Endodermal cell (in vitro differentiated cells): ENCODE results near the gene COX7A2L. TPM values are rescaled to one million over a fixed set of nuclear protein-coding genes. Genes with fewer than 3 reads are reported as not detected.

Experiments used
- DNase-seq: peaks from one replicate; pipeline ENCODE4 v3.0.0-alpha.2; 2017
- H3K27ac ChIP-seq: 2 replicates; pipeline ENCODE4 v1.5.1; 2013; ENCODE audit warnings: mild to moderate bottlenecking, low read depth, low read length, moderate library complexity
- H3K27me3 ChIP-seq: 2 replicates; pipeline ENCODE4 v1.6.1; 2013; ENCODE audit warnings: mild to moderate bottlenecking, low read length, moderate library complexity; ENCODE audit not compliant: insufficient read depth, control insufficient read depth, poor library complexity, severe bottlenecking
- H3K36me3 ChIP-seq: 2 replicates; pipeline ENCODE4 v1.7.0; 2013; ENCODE audit warnings: mild to moderate bottlenecking, low read length, moderate library complexity; ENCODE audit not compliant: control insufficient read depth, insufficient read depth
- H3K4me1 ChIP-seq: one replicate; pipeline ENCODE4 v1.7.0; 2013; ENCODE audit warnings: low read length; ENCODE audit not compliant: control insufficient read depth, insufficient read depth
- H3K4me3 ChIP-seq: 2 replicates; pipeline ENCODE4 v1.5.1; 2013; ENCODE audit warnings: mild to moderate bottlenecking, low read length, moderate library complexity
- H3K9ac ChIP-seq: 2 replicates; pipeline ENCODE4 v1.6.1; 2013; ENCODE audit warnings: mild to moderate bottlenecking, low read length, moderate library complexity; ENCODE audit not compliant: poor library complexity, severe bottlenecking; ENCODE audit errors: extremely low read depth
- H3K9me3 ChIP-seq: 2 replicates; pipeline ENCODE4 v1.6.1; 2013; ENCODE audit warnings: mild to moderate bottlenecking, low read length, moderate library complexity; ENCODE audit not compliant: control insufficient read depth
- H3K27ac Mint-ChIP-seq: 2 replicates; pipeline ENCODE4 v1.8.0; 2020; ENCODE audit warnings: mixed read lengths
- H3K27me3 Mint-ChIP-seq: 2 replicates; pipeline ENCODE4 v1.8.0; 2021; ENCODE audit warnings: mild to moderate bottlenecking, mixed read lengths; ENCODE audit not compliant: insufficient read depth
- H3K36me3 Mint-ChIP-seq: 2 replicates; pipeline ENCODE4 v1.8.0; 2020; ENCODE audit warnings: low read depth, mixed read lengths
- H3K4me1 Mint-ChIP-seq: 2 replicates; pipeline ENCODE4 v1.8.0; 2020; ENCODE audit warnings: mixed read lengths
- H3K4me3 Mint-ChIP-seq: 2 replicates; pipeline ENCODE4 v1.8.0; 2020; ENCODE audit warnings: mild to moderate bottlenecking, moderate library complexity, mixed read lengths
- H3K9me3 Mint-ChIP-seq: 2 replicates; pipeline ENCODE4 v1.8.0; 2020; ENCODE audit warnings: mild to moderate bottlenecking, mixed read lengths
- CTCF ChIP-seq: fragments of 200-600 bp; sonication (generic); conservative IDR thresholded peaks from 2 replicates; pipeline ENCODE4 v1.5.0; 2021; ENCODE audit warnings: antibody characterized with exemption, mild to moderate bottlenecking
- WGBS, 2 experiments: methylation state at CpG; one replicate each; pipeline versions ENCODE4 v1.1.5 to v1.1.7; 2013; ENCODE audit warnings: missing lambda C conversion rate in 2 of 2, mixed read lengths in 1 of 2; ENCODE audit not compliant: insufficient coverage in 1 of 2, insufficient read length in 1 of 2; 5-methylcytosine and 5-hydroxymethylcytosine counted together
- long read RNA-seq, 4 experiments: library from polyadenylated mRNA in 2 of 4; library from RNA in 1 of 4; library from capped mRNA in 1 of 4; stranded (forward) in 3 of 4; unstranded in 1 of 4; transcript quantifications; one replicate each; pipeline ENCODE4 v2.0.0, GENCODE V29; 2020 to 2021; ENCODE audit warnings: inconsistent platforms in 1 of 4
- polyA plus RNA-seq, 2 experiments: library from polyadenylated mRNA; stranded (reverse); fragments of 50-300 nt; gene quantifications; one replicate each; pipeline ENCODE4 v1.2.3, GENCODE V29; 2013
- total RNA-seq, 2 donors: library from RNA; stranded (reverse); fragmentation: NEBNext Ultra II Directional in 1 of 2; extraction: Animal tissue kit (Norgen Biotek cat#: 25700) in 1 of 2; gene quantifications; 2 replicates in 1 of 2; 3 replicates in 1 of 2; pipeline ENCODE4 v1.2.1, GENCODE V29; 2021

COX7A2L gene
- total RNA-seq, result 100 to 1,000 TPM; 113 to 117 TPM
- polyA plus RNA-seq (2013, experiment 1 of 2), result 150 TPM
- 134 TPM for polyA plus RNA-seq (2013, experiment 2 of 2)
- long read RNA-seq, experiment 1, transcript COX7A2L-201 (3 exons, 1,112 nt), result major isoform, 88 of 101 reads
- long read RNA-seq, experiment 1, partial matches to known transcripts, result 1 of 101 reads
- long read RNA-seq, experiment 1, other reads (novel, unspliced or antisense), result 12 of 101 reads
- long read RNA-seq, experiment 2, transcript COX7A2L-201 (3 exons, 1,112 nt), result major isoform, 192 of 201 reads
- long read RNA-seq, experiment 2, partial matches to known transcripts, result 1 of 201 reads
- long read RNA-seq, experiment 2, other reads (novel, unspliced or antisense), result 8 of 201 reads
- long read RNA-seq, experiment 3, transcript COX7A2L-201 (3 exons, 1,112 nt), result major isoform, 344 of 349 reads
- long read RNA-seq, experiment 3, partial matches to known transcripts, result 0 of 349 reads
- long read RNA-seq, experiment 3, other reads (novel, unspliced or antisense), result 4 of 349 reads
- long read RNA-seq, experiment 4, transcript COX7A2L-201 (3 exons, 1,112 nt), result major isoform, 967 of 980 reads
- long read RNA-seq, experiment 4, partial matches to known transcripts, result 0 of 980 reads
- long read RNA-seq, experiment 4, other reads (novel, unspliced or antisense), result 13 of 980 reads

- Histone ChIP-seq H3K4me3 (peak within 1 kb of the TSS; percentile 91), H3K4me1 (no peaks in the 10 kb centered on the region), H3K9me3 (no peaks in the 10 kb centered on the region), H3K27ac (peak within 1 kb of the TSS; percentile 98), H3K36me3 (no peaks in the 10 kb centered on the region), H3K9ac (peak within 1 kb of the TSS; percentile 93), H3K27me3 (no peaks in the 10 kb centered on the region)
- WGBS, 2 experiments, result 0% methylated on average over 25 to 61 of the region's 61 CpGs
- H3K36me3 Mint-ChIP-seq, result no peaks in the 10 kb centered on the region
- no peaks in the 10 kb centered on the region for H3K27me3 Mint-ChIP-seq
- peak; percentile 99 for DNase-seq
- H3K4me3 Mint-ChIP-seq, result peak within 1 kb of the TSS; percentile 96
- no peaks in the 10 kb centered on the region for H3K9me3 Mint-ChIP-seq
- no peak for TF ChIP-seq CTCF
- H3K4me1 Mint-ChIP-seq, result peaks cover 24% of the 10 kb centered on the region
- H3K27ac Mint-ChIP-seq, result peak within 1 kb of the TSS; percentile 100
Measured at GRCh38 chr2:42360890-42361727, at the start of gene COX7A2L. TSS of gene COX7A2L (minus strand) at chr2:42361217. CDS start at chr2:42361161, 56 bp downstream.

GRCh38 chr2:42408009-42408408 lies 47.0 kb upstream of the COX7A2L start:
- Mint-ChIP-seq H3K4me1 (no peaks in the 10 kb centered on the region), H3K36me3 (peaks cover 2% of the 10 kb centered on the region), H3K27me3 (no peaks in the 10 kb centered on the region), H3K4me3 (no peak overlapping the region), H3K27ac (no peak overlapping the region), H3K9me3 (peaks cover 5% of the 10 kb centered on the region)
- Histone ChIP-seq H3K4me1 (no peaks in the 10 kb centered on the region), H3K9me3 (no peaks in the 10 kb centered on the region), H3K9ac (no peak overlapping the region), H3K4me3 (no peak overlapping the region), H3K27ac (no peak overlapping the region), H3K36me3 (no peaks in the 10 kb centered on the region), H3K27me3 (no peaks in the 10 kb centered on the region)
- 95 to 97% methylated on average over 8 of the region's 8 CpGs for WGBS, 2 experiments
- no peak for TF ChIP-seq CTCF
- DNase-seq, result no peak

GRCh38 chr2:42407476-42407875 lies 46.5 kb upstream of the COX7A2L start:
- DNase-seq, result no peak
- H3K4me1 ChIP-seq, result no peaks in the 10 kb centered on the region
- no peak for TF ChIP-seq CTCF
- Mint-ChIP-seq H3K27me3 (no peaks in the 10 kb centered on the region), H3K27ac (no peak overlapping the region), H3K36me3 (peaks cover 2% of the 10 kb centered on the region), H3K4me1 (no peaks in the 10 kb centered on the region), H3K4me3 (no peak overlapping the region), H3K9me3 (peaks cover 5% of the 10 kb centered on the region)
- WGBS, 2 experiments, result 91 to 98% methylated on average over 4 to 6 of the region's 6 CpGs
- no peaks in the 10 kb centered on the region for H3K9me3 ChIP-seq
- H3K9ac ChIP-seq, result no peak overlapping the region
- H3K4me3 ChIP-seq, result no peak overlapping the region
- H3K27ac ChIP-seq, result no peak overlapping the region
- no peaks in the 10 kb centered on the region for H3K36me3 ChIP-seq
- no peaks in the 10 kb centered on the region for H3K27me3 ChIP-seq
